Gastrocnemius medialis (tissue), 4 donors: ENCODE data around the gene DCAF17.

ENCODE experiments used
- CTCF ChIP-seq, 5 experiments: fragments of 450-650 bp in 3 of 5; fragments of 200-600 bp in 2 of 5; sonication (generic) in 2 of 5; IDR thresholded peaks in 4 of 5; conservative IDR thresholded peaks in 1 of 5; 1 replicate in 4 of 5; 2 replicates in 1 of 5; pipeline ENCODE4 v1.5.1; 2016 to 2019; ENCODE audit warnings: antibody characterized with exemption in 5 of 5, mild to moderate bottlenecking in 3 of 5, moderate library complexity in 3 of 5
- POLR2A ChIP-seq, 2 donors: fragments of 450-650 bp; IDR thresholded peaks; one replicate each; pipeline ENCODE4 v1.6.1; 2017; ENCODE audit warnings: antibody characterized with exemption in 2 of 2, mild to moderate bottlenecking in 2 of 2, moderate library complexity in 2 of 2

- no peak for TF ChIP-seq POLR2A (IDR thresholded peaks at IDR 0.05)
- TF ChIP-seq CTCF (IDR thresholded peaks at IDR 0.05 in 4 of 5, conservative IDR thresholded peaks at IDR 0.05 in 1 of 5) = no peak
Observed at GRCh38 chr2:171478345-171478744, 44.3 kb downstream of the DCAF17 start.
